NCI-H2227 (cell line): ENCODE results near the gene SMCR8.
"Not testable (repeated sequence)": the region's sequence is repeated elsewhere in the genome, so short reads cannot be mapped to it uniquely, and the experiment has no call there.

Experiments
- DNase-seq: peaks from one replicate; lab custom pipeline; 2025; ENCODE audit not compliant: unreplicated experiment; lab: John Stamatoyannopoulos, UW

Gene SMCR8

DNA sequence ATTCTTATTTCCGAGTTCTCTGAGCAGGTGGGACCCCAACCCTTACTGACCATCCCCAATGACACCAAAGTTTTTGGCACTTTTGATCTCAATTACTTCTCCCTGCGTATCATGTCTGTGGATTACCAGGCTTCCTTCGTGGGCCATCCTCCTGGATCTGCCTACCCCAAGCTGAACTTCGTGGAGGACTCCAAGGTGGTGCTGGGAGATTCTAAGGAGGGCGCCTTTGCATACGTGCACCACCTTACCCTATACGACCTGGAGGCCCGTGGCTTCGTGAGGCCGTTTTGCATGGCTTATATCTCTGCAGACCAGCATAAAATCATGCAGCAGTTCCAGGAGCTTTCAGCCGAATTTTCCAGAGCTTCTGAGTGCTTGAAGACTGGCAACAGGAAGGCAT lies 868 bp downstream of the SMCR8 start:
- DNase-seq = no peak

DNA sequence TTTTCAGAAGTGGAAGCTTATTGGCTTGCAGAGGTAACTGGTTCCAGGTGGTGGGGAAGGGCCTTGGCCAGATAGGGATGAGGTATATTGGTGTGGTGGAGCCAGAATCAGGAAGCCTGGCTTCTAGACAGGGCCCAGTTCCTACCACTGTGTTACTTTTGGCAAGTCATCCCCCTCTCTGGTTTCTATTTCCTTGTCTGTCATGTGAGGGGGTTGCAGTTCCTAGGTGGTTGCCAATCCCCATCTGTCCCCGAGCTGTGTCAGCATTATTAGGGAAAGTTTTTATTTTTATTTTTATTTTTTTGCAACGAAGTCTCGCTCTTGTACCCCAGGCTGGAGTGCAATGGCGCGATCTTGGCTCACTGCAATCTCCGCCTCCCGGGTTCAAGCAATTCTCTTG lies 3.0 kb downstream of the SMCR8 start:
- no peak for DNase-seq

DNA sequence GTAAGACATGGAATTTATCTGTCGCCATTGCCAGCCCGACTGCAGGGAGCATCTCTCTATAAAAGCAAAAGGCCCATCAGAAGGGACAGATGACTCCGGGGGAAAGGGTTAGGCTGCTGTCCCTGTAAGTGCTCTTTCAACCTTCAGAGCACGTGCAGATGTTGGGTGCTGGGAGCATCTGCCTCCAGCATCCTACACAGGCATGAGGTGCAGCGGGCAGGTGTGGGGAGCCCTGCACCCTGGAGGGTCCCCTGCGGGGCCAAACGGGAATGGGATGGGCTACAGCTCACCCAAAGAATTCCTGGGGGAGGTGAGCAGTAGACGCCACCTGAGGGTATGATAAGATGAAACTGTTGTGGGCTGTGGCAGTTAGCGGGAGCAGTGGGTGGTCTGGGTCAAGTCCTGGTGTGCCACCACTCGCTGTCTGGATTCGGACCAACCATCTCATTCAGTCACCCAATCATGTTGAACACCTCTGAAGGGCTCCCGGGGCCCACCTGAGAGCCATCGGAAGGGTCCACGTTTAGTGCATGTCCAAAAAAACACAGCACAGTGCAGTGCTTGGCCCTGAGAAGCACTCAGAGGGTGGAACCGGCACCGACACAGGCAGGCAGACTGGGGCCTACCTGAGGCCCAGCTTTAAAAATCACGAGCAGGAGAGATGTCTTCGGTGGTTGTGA lies 3.8 kb downstream of the SMCR8 start:
- DNase-seq = no peak

DNA sequence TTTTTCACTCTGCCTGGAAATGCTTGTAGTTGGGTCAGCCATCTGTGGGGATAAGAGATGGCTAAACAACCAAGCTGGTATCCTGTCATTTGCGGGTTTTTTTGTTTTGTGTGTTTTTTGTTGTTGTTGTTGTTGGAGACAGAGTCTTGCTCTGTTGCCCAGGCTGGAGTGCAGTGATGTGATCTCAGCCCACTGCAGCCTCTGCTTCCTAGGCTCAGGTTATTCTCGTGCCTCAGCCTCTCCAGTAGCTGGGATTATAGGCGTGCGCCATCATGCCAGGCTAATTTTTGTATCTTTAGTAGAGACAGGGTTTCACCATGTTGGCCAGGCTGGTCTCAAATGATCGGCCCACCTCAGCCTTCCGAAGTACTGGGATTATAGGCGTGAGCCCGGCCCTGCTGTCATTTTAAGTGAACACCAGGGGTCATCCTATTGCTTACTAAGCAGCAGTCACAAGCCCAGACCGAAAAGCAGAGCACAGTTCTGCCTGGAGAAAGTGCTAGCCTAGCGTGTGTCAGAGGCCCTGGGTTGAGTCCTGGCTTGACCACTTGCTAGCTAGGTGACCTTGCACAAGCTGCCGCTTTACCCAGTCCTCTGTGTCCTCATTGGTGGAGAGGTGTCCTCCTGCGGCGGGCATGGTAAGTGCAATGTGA lies 4.6 kb downstream of the SMCR8 start:
- DNase-seq = peak; percentile 30

DNA sequence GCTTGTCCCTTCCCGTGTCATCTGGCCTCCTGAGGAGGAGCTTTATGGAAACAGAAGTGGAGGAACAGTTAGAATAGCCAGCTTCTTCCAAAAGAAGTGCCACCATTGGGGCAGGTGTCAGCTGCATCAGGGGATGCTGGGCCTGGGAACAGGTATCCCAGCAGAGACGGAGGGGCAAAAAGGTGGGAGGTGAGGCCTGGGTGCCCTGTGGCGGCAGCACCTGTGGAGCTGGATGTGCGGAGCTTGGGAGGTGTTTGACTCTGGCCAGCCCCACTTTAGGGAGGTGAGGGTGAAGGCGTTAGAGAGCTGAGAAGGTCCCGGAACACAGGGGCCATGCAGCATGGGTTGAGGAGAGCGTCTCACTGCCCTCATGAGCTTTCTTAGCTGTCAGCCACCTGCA lies 5.2 kb downstream of the SMCR8 start:
- DNase-seq = no peak

DNA sequence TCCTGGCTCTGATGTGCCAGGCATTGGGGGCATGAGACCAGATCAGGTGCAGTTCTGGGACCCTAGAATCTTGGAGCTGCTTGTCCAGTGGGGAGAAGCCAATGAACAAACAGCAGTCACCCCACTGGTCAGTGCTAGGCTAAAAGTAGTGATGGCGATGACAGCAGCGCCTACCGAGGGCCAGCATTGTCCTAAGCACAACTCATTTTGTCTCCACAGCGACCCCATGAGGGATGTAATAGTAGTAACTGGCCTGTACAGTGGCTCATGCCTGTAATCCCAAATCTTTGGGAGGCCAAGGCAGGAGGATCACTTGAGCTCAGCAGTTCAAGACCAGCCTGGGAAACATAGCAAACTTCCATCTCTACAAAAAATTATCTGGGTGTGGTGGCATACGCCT lies 6.2 kb downstream of the SMCR8 start:
- DNase-seq = no peak

DNA sequence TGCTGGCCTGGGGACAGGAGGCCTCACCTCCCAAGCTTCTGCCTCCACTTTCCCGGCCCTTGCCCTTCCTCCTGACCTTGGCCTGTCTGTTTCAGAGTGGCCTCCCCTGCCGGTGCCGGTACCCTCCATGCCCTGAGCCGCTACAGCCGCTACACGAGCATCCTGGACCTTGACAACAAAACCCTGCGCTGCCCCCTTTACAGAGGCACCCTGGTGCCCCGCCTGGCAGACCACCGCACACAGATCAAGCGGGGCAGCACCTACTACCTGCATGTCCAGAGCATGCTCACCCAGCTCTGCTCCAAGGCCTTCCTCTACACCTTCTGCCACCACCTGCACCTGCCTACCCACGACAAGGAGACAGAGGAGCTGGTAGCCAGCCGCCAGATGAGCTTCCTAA lies 7.4 kb downstream of the SMCR8 start:
- no peak for DNase-seq

DNA sequence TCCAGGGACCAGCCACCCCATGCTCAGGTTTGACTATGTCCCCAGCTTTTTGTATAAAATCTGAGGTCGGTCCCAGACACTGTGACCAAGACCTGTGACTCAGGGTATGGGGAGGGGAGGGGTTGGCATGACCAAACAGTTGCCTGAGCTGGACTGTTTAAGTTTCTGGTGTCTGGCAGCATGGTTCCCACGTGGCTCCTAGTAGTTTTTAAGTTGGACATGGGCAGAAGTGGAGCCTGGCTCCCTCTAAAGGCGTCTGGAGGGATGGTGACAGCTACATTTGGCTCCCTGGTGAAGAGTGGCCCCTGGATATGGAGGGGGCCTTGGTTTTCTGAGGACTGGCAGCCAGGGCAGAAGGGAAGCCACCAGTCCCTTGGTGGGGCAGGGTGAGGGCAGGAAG lies 7.9 kb downstream of the SMCR8 start:
- no peak for DNase-seq

DNA sequence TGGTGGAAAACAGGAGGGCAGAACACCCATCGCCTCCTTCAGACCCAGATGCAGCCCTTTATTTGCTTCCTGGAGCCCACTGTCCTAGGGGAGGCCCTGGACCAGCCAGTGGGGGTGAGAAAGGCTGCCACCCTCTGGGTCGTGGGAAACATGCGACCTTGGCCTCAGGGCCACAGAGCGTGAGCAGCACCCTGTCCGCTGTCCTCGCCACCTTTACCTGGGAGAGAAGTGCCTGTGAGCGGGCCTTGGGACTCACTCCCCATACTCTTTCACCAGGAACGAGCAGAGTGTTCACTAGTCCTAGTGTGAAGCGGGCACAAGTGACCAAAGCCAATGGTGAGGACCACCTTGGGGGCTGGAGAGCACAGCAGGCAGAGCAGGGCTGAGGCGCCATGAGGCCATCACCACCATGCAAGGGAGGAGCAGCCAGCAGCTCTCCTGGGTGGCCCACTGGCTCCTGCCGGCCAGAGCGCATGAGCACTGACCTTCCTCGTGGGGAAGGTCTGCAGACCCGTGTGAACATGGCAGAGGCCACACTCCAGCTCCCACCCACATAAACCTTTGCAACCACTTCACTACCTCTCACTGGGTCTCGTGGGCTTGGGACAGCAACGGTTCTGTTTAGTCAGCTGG lies 8.5 kb downstream of the SMCR8 start:
- no peak for DNase-seq

DNA sequence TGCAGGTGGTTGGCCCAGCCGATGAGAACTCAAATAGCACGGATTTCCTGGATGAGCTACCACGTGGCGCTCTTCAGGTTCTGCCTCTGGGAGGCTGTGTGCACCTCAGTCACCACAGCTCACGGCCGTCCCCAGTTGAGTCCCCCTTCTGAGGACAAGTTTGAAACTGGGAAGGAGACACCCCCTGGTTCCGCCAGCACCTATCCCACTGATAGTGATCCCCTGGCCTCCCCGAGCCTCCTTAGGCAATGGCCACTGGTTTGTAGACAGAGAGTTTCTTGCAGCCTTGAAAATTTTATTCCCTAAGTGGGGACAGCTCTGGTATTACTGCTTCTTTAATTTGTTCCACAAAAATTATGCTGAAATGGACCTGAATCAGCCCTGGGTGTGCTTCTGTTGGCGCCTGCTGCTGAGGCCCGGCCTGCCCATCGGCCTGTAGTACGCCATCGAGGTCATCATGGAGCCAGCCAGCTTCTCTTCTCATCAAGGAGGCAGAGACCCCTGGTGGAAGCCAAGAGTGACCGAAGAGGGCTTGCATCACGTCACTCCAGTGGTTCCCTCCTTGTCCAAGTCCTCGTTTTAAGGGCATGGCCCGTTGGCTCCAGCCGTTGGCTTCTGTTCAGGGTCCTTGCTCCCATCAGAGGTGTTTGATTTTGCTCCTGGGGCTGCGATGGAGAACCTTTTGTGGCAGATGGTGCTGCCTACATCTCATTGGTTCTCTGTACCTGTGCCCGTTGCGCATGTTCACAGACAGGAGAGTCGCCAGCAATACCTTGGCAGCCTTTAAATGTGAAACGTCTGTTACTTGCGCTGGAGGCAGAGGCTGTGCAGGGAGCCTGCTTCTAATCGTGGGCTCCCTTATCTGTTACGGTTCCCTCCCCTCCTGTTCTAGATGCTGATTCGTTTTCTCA lies 9.3 kb downstream of the SMCR8 start:
- no peak for DNase-seq

DNA sequence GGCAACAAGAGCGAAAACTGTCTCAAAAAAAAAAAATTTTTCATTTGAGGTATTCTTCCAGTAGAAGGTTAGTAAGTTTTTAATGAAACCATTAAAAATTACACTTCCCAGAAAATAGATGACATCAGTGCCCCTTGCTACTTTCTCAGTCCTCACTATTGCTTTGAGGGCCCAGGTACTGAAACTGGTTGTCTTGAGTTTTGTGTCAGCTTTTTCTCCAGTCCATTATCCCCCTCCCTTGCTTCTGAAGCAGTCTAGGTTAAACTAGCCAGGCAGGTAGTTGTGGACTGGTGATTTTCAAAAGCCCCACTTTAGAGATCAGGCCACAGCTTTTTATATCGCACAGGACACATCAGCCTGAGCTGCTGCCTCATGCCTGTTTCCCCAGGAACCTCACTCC lies 10.9 kb downstream of the SMCR8 start:
- no peak for DNase-seq

DNA sequence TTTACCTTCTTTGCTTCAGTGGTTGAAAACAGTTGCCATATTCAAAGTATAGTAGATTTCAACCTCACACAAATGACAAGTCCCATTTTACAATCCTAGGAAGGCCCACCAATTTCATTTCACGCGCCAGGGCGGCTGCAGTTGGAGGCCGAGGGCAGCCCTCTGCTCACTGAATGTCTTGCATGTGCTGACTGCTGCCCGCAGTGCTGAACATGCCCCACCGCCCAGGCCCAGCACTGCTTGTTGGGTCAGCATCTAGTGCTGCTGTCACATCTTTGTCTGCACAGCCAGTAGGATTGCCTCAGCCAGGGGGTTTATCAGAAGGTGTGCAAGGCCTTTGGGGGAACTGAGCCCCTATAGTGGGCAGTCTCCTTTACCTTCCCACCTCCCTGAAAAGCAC lies 11.5 kb downstream of the SMCR8 start:
- no peak for DNase-seq

DNA sequence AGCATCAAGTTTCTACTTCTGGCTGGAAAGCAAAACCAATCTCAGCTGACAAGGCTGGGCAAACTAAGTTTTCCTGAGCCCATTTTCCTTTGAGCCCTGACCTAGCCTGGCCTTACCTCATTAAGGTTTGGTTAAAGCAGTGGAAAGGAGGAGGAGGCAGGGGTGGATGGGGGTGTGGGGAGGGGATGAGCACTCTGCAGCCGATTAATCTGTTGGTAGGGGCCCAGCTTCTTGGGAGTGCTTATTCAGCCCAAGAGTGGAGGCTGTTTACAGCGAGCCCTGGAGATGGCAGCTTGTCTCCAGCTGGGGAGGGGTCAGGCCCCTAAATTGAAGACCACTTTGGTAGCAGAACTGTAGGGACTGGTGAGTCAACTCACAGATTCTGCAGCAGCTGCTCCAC lies 12.0 kb downstream of the SMCR8 start:
- DNase-seq = peak; percentile 47

DNA sequence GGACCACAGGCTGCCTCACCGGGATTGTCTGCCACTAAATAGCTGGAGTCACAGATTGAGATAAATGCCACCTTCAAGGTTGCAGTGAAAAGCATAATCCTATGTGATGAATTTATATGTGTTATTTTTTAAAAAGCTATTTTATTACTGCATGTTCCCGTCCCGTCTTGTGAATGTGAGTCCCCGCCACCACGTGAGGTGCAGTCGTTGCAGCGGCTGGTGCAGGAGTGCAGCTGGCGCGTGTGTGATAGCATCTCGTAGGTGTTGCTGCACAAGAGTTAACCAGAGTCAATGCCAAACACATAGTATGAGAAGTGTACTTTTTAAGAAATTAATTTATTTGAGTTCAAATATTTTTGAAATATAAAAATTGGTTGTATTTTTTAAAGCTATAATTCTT lies 12.5 kb downstream of the SMCR8 start:
- peak; percentile 29 for DNase-seq

DNA sequence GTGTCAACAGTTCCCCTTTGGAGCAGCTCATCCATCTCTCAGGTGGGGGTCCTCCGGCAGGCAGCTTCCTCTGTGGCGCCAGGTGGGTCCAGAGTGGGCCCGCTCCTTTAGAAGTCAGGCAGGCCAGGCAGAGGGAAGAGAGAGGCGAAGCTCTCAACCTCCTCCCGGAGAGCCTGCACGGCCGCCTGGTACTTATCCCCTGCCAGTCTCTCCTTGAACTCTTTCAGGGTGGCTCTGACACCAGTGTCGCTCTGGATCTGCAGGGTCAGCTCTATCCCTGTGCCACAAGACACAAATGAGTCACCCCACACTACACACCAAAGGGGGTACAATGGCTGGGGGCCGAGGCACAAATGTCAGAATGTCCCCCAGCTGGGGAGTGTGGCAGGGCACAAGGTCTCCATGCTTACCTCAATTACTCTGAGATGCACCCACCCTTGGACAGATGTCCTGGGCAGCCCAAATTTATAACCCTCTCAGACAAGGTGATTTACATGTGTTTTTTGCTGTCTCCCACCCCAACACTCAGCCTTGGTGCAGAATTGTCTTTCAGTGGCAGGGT lies 13.6 kb downstream of the SMCR8 start:
- DNase-seq = no peak

DNA sequence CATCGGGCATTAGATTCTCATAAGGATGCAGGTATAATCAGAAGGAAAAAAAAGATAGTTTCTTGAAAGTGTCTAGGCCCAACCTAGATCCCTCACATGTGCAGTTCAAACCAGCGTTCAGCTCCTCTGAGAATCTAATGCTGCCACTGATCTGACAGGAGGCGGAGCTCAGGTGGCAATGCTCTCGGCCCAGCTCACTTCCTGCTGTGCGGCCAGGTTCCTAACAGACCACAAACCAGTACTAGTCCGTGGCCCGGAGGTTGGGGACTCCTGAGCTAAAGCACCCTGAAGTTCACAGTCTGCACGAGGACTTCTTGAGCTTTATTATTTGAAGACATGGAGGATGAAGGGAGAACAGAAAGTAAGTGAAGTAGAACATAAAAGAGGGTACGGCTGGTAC lies 16.8 kb downstream of the SMCR8 start:
- DNase-seq = no peak

DNA sequence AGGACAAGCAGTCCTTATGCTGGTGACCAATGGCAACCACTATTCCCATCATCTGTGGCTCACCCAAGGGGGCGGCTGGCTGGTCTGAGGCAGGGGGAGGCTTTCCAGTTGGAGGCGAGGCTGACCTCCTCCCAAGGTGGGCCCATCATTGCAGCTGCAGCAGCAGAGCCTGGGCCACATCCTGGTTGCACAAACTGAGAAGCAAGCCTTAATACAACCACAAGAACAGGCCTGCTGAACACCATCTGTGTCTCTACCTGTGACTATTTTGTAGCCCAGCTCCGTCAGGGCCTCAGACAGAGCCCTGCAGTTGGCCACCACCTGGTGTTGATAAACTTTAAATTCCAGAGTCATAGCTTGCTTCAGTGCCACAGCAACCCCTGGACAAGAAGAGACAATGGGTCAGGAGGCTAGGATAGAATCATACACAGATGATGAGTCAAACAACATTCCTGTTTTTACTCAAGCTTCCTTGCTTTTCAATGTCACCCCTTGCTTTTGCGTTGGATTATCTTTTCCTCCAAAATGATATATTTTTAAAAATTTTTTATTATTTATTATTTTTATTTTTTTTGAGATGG lies 17.9 kb downstream of the SMCR8 start:
- no peak for DNase-seq

DNA sequence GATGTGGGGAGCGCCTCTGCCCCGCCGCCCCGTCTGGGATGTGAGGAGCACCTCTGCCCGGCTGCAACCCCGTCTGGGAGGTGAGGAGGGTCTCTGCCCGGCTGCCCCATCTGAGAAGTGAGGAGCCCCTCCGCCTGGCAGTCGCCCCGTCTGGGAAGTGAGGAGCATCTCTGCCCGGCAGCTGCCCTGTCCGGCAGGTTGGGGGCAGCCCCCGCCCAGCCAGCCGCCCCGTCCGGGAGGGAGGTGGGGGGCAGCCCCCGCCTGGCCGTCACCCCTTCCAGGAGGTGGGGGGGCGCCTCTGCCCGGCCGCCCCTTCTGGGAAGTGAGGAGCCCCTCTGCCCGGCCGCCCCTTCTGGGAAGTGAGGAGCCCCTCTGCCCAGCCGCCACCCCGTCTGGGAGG lies 23.1 kb downstream of the SMCR8 start:
- DNase-seq = not testable (repeated sequence)

DNA sequence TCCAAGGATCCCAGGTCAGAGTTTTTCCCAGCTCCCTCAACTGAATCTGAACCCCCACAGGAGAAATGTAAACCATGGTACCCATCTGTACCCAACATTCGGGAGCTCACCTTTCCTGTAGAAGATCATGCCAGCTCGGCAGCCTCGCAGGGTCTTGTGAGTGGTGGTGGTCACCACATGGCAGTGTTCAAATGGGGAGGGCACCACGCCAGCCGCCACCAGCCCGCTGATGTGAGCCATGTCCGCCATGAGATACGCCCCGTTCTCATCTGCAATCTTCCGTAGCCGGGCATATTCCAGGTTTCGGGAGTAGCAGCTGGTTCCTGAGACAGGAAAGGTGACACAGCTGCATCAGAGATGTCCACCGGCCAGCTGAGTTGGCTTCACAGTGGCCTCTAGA lies 24.8 kb downstream of the SMCR8 start:
- no peak for DNase-seq

DNA sequence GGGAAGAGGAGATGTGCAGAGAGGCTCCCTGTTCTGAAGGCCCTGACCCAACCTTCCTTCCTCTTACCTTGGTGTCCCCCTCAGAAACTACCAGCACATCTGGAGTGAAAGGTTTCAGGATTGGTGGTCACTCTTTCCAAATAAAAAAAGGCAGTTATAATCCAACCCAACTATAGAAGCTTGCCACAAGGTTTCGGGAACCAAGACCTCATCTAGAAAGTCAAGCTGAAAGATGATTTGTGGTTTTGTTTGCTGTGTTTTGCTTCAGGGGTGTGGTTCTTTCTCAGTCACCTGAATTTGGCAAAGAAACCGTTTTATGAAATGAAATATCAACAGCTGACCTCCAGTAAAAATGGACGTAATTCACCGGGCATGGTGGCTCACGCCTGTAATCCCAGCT lies 28.9 kb downstream of the SMCR8 start:
- no peak for DNase-seq

DNA sequence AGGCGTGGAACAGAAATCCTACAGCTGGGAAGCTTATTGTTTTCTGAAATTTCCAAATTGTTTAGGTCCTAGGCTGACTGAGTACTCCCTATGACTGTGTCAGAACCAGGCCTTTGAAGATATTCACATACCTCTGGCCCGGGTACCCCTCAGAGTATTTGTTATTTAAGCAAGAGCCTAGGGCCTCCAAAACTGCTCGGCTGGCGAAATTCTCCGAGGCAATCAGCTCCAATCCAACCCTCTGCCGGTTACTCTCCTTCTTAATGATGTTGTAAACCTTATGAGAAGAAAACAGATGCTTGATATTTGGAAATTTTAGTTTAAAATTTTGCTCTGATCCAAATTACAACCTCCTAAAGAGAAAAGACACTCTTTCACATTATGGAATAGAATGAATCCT lies 38.4 kb downstream of the SMCR8 start:
- no peak for DNase-seq
